Measurements from ENCODE around the gene FOXK1. TPM values are rescaled to one million over a fixed set of nuclear protein-coding genes. Genes with fewer than 3 reads are reported as not detected.
A peak's percentile ranks its signal among the peaks of the same experiment; 100 is the strongest.

The FOXK1 gene
- total and polyA plus RNA-seq, 9 of the 15 experiments (the other 6 are each of a cell fraction or from before 2014, with no cell fraction given): 0.32 to 45.5 (median 8.1) TPM

GRCh38 chr7:4758791-4759190, 76.7 kb downstream of the FOXK1 start:
- H2AFZ ChIP-seq (ENCODE audit: low read depth, low read length): no peak overlapping the region
- H3K79me2 ChIP-seq (ENCODE audit: control insufficient read depth, insufficient read depth, low read length): peaks cover 3% of the 10 kb centered on the region; the same call in 1 of the 3 replicates
- intact Hi-C loops (cut with micrococcal nuclease) (no loop called here), in situ Hi-C loops (cut with MboI) (no loop called here)
- no peaks in the 10 kb centered on the region for H3K9me1 ChIP-seq (ENCODE audit: control insufficient read depth, insufficient read depth, low read length)
- no peak for DNase-seq (ENCODE audit: extremely low read depth in 1 of 4, low spot score in 3 of 4)
- no peak overlapping the region for H3K4me2 ChIP-seq (ENCODE audit: insufficient read depth, low read length)
- CTCF ChIA-PET (ENCODE audit: low intra/inter-chr PET ratio): no interaction called here
- no peak for FAIRE-seq
- H4K20me1 ChIP-seq (replicated peaks; ENCODE audit: control insufficient read depth, insufficient read depth, low read length): peaks cover 7% of the 10 kb centered on the region; the same call in 1 of the 2 replicates
- WGBS (ENCODE audit: insufficient coverage, low coverage, missing lambda C conversion rate): 95% methylated on average over 17 of the region's 29 CpGs
- H3K4me1 ChIP-seq (replicated peaks in 1 of 2; ENCODE audit: control insufficient read depth in 2 of 2, insufficient read depth in 2 of 2, low read length in 2 of 2): peaks cover 0 to 15% of the 10 kb centered on the region in 2 experiments; a peak in 1 of 5 replicates
- H3K9me3 ChIP-seq (replicated peaks; ENCODE audit: control insufficient read depth, insufficient read depth, low read depth, low read length): no peaks in the 10 kb centered on the region
- peaks cover 90% of the 10 kb centered on the region; the same call in 2 of the 3 replicates for H3K36me3 ChIP-seq (ENCODE audit: control insufficient read depth, insufficient read depth, low read length)
- no peak for ATAC-seq
- no peak overlapping the region for H3K9ac ChIP-seq (ENCODE audit: insufficient read depth in 1 of 2, low read depth in 2 of 2, low read length in 2 of 2)
- POLR2A ChIA-PET: interaction anchor here (1.0 kb wide), 1 partner anchor 128 kb away, joined by 4 read pairs; no protein-coding TSS in a partner anchor
- no peak overlapping the region for H3K27ac ChIP-seq (ENCODE audit: extremely low read depth, low read depth, low read length)
- no TSS peak for BruUV-seq (replicated peaks)
- H3K27me3 ChIP-seq (ENCODE audit: control insufficient read depth in 2 of 2, insufficient read depth in 2 of 2, low read length in 2 of 2): no peaks in the 10 kb centered on the region
- no peak overlapping the region for H3K4me3 ChIP-seq
- no peak for TF ChIP-seq MCM7 (IDR thresholded peaks at IDR 0.05)
- peak; percentile 12 for TF ChIP-seq POLR2G (IDR thresholded peaks at IDR 0.05; ENCODE audit: low read depth, low read length)

DNA sequence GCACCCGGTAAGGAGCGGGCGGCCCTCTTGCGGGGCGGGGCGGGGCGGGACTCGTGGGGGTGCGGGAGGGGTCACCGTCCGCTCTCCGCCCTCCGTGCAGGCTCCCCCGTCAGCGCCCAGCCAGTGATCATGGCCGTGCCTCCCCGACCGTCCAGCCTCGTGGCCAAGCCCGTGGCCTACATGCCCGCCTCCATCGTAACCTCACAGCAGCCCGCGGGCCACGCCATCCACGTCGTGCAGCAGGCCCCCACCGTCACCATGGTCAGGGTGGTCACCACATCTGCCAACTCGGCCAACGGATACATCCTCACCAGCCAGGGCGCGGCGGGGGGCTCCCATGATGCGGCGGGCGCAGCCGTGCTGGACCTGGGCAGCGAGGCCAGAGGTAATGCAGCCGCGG, 77.1 kb downstream of the FOXK1 start:
- Histone ChIP-seq H3K27me3 (ENCODE audit: control insufficient read depth in 2 of 2, insufficient read depth in 2 of 2, low read length in 2 of 2) (no peaks in the 10 kb centered on the region), H3K27ac (ENCODE audit: extremely low read depth, low read depth, low read length) (no peak overlapping the region), H2AFZ (ENCODE audit: low read depth, low read length) (no peak overlapping the region), H3K9me1 (ENCODE audit: control insufficient read depth, insufficient read depth, low read length) (no peaks in the 10 kb centered on the region), H3K9me3 (replicated peaks; ENCODE audit: control insufficient read depth, insufficient read depth, low read depth, low read length) (no peaks in the 10 kb centered on the region), H3K4me2 (ENCODE audit: insufficient read depth, low read length) (no peak overlapping the region), H3K79me2 (ENCODE audit: control insufficient read depth, insufficient read depth, low read length) (no peaks in the 10 kb centered on the region), H3K4me3 (no peak overlapping the region), H4K20me1 (replicated peaks; ENCODE audit: control insufficient read depth, insufficient read depth, low read length) (0 out of 2 replicates have a peak, but pooled peaks cover 3% of the 10 kb centered on the region), H3K4me1 (replicated peaks in 1 of 2; ENCODE audit: control insufficient read depth in 2 of 2, insufficient read depth in 2 of 2, low read length in 2 of 2) (peaks cover 0 to 10% of the 10 kb centered on the region in 2 experiments; a peak in 1 of 5 replicates), H3K9ac (ENCODE audit: insufficient read depth in 1 of 2, low read depth in 2 of 2, low read length in 2 of 2) (no peak overlapping the region), H3K36me3 (ENCODE audit: control insufficient read depth, insufficient read depth, low read length) (peaks cover 91% of the 10 kb centered on the region; the same call in 2 of the 3 replicates)
- in situ Hi-C loops (cut with MboI): no loop called here
- no TSS peak for BruUV-seq (replicated peaks)
- FAIRE-seq (no peak), ATAC-seq (no peak), DNase-seq (ENCODE audit: extremely low read depth in 1 of 4, low spot score in 3 of 4) (no peak)
- ChIA-PET POLR2A (no interaction called here), CTCF (ENCODE audit: low intra/inter-chr PET ratio) (no interaction called here)
- intact Hi-C loops (cut with micrococcal nuclease): no loop called here
- TF ChIP-seq ZNF696 (CRISPR knock-in tag; conservative IDR thresholded peaks at IDR 0.05): no peak
- TF ChIP-seq POLR2G (IDR thresholded peaks at IDR 0.05; ENCODE audit: low read depth, low read length): peak; percentile 60
- TF ChIP-seq FIP1L1 (IDR thresholded peaks at IDR 0.05; ENCODE audit: low read depth, low read length, poor library complexity, severe bottlenecking): no peak
- peak; percentile 73 for TF ChIP-seq RBM22 (IDR thresholded peaks at IDR 0.05; ENCODE audit: low read depth, low read length, poor library complexity, severe bottlenecking)
- 98% methylated on average over 9 of the region's 40 CpGs for WGBS (ENCODE audit: insufficient coverage, low coverage, missing lambda C conversion rate)

Data from K562 (cell line).